Hypothalamus (tissue), 51 donors: ENCODE results near the gene OR2T4.

ENCODE experiments used
- DNase-seq, 51 donors: peaks; one replicate each; lab custom pipeline; 2025; lab: John Stamatoyannopoulos, UW

OR2T4 gene

GRCh38 chr1:248361121-248361715, at the start of gene OR2T4:
Gene OR2T4, plus strand, starts transcription at chr1:248361665. Its CDS starts 0 bp downstream, at chr1:248361665.
- DNase-seq = peak in 3 of 51 donors; percentile 10 to 41 (median 28)

DNA sequence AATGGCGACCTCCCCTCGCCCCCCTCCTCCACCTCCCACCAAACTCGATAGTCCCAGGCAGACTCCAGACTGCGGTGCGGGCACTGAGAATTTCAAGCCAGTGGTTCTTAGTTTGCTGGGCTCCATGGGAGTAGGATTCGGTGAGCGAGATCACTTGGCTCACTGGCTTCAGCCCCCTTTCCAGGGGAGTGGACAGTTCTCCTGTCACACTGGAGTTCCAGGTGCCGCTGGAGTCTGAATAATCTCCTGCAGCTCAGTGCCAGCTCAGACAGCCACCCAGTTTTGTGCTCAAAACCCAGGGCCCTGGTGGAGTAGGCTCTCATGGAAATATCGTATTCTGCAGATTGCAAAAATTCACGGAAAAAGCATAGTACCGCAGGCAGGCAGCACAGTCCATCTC, 44.7 kb upstream of the OR2T4 start:
- no peak for DNase-seq

GRCh38 chr1:248324468-248324867, 37.0 kb upstream of the OR2T4 start, which contains the start of gene OR2M7:
Gene OR2M7, minus strand, starts transcription at chr1:248324568. Its CDS starts 0 bp downstream, at chr1:248324568.
- no peak for DNase-seq

- no peak for DNase-seq
Observed at GRCh38 chr1:248343451-248343850, 18.0 kb upstream of the OR2T4 start.

DNA sequence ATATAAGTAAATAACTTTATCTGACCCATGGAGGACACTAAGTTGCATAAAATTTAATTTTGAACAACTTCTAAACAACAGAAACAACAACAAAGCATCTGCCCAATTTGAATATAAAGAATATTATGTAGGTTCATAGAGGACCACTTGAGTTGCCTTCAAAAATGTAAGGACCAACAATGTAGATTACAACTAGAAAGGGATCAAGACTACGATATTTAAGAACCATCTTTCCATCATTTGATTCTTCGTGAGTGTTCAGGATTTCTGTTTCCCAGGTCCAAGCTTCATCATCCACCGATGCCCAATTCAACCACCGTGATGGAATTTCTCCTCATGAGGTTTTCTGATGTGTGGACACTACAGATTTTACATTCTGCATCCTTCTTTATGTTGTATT, 13.0 kb upstream of the OR2T4 start, which contains the start of gene OR14C36:
TSS of gene OR14C36 (plus strand) at position 301 of the 400 bp plus-strand sequence. CDS start at position 301, 0 bp downstream.
- no peak for DNase-seq

- peak in 5 of 51 donors; percentile 4 to 14 (median 11) for DNase-seq
Observed at GRCh38 chr1:248359415-248359814, 2.0 kb upstream of the OR2T4 start.

DNA sequence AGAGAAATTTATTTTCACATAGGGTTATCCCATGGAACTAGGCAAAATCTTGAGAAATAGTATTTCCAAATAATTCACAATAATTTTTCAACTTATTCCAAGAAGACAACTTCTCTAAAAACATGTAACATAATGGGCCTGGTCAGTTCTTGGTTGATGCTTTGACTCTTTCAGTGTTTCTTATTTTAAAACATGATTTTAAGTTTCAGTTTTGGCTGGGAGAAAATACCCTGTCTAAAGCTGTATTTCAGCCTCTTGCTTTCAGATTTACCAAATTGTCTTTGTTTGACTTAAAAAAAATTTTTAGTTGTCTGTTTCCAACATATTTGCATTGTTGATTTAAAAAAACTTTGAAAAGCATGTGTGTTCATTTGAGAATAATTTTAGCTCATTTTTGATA, 5.1 kb downstream of the OR2T4 start:
- DNase-seq = no peak

DNA sequence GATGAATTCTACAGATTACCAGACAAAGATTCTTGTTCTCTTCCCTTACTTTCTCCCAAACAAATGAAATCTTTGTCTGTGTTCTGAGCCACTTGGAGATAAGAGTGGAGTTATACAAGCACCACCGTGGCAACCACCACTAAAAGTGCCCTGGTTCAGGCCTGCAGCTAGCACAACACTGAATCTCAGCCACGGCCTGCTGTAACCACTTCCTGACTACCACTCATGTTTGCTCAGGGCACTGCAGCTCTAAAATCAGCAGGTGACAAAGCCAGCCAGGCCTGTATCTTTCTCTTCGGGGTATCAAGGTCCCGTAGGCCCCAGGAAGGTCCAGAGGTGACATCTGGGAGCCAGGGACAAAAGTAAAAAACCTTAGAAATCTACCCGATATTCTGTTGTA, 10.9 kb downstream of the OR2T4 start:
- no peak for DNase-seq

DNA sequence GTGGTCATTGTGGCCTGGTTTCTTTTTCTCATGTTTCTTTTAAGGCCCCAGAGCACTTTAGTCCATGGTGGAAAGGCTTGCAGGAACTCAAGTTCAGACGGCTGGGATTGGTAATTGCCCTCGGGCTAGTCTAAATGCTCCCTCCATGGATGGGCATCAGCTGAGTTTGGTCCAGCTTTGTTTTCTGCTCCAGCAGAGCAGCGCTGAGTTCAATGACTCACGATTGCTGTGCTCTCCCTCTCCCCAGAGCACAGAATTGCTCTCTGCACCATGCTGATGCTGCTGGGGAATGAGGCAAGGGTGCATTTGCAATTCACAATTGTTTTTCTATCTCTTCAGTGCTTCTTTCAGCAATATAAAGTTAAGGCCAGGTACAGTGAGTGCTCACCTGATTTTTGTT, 12.3 kb downstream of the OR2T4 start:
- no peak for DNase-seq

- no peak for DNase-seq
Observed at GRCh38 chr1:248375446-248375845, 14.0 kb downstream of the OR2T4 start, which contains the start of gene OR2T6. Gene OR2T6, plus strand, starts transcription at chr1:248375746. Its CDS starts 11,863 bp downstream, at chr1:248387609.

DNA sequence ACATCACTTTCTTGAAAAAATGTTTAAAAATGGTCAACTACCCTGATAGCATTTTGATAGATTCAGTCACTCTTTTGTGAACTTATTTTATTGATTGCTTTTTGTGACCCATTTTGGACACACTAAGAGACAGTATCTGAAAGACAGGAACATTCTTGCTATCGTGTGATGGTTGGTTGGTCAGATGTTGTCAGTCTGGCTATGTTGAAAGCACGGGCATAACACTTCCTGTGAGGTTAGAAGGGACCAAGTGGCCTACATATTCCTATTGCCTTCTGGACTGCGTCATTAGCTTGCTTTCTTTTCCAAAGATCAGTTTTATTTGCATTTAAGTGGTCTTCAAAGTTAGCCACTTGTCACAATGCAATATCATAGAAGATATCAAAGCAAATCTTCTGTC, 15.5 kb downstream of the OR2T4 start:
- no peak for DNase-seq

- DNase-seq = no peak
Observed at GRCh38 chr1:248380854-248381253, 19.4 kb downstream of the OR2T4 start.

DNA sequence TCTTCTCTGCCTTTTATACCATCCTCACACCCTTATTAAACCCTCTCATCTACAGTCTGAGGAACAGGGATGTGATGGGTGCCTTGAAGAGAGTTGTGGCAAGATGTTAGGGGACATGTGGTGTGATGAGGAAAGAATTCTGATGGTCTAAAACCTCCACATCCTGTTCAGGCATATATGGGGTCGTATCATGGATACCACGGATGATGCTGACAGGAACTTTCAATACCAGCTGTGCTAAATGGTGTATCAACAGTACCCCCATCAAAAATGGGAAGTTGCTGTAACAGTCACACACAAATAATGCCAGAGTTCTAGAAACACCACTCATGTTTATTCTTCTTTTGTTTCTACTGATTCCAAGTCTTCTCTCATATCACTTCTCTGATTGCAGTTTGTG, 27.0 kb downstream of the OR2T4 start:
- DNase-seq = no peak

DNA sequence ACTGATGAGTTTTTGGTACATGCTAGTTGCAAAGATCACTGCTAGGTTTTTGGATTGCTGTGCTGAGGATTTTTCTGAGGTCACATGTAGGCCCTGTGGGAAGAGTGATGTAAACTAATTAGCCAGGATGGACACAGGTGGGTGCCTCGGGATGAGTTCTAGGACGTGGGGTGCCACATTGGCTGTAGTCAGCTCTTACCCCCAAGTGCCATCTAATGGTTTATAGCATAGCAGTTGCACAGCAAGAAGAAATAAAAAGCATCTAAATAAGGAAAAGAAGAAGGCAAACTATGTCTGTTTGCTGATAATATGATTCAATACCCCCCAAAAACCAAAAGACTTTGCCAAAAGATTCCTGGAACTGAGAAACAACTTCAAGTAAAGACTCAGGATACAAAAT, 31.6 kb downstream of the OR2T4 start:
- no peak for DNase-seq

GRCh38 chr1:248402748-248403147, 41.3 kb downstream of the OR2T4 start, which contains the start of gene OR2T1:
Gene OR2T1, plus strand, starts transcription at chr1:248403048. Its CDS starts 3,100 bp downstream, at chr1:248406148.
- DNase-seq = no peak

- DNase-seq = peak in 22 of 51 donors; percentile 2 to 63 (median 28)
Observed at GRCh38 chr1:248404024-248404423, 42.6 kb downstream of the OR2T4 start.

GRCh38 chr1:248406721-248407692, 45.5 kb downstream of the OR2T4 start:
- DNase-seq = no peak
